Neural cell (in vitro differentiated cells): ENCODE measurements around the gene SARNP. TPM values are rescaled to one million over a fixed set of nuclear protein-coding genes. Genes with fewer than 3 reads are reported as not detected.

Experiments
- H2AFZ ChIP-seq: fragments of 200-600, 300-800 bp; sonication (generic), shearing (Covaris generic); 2 replicates; pipeline ENCODE4 v1.6.0; 2014; ENCODE audit warnings: low read depth, mild to moderate bottlenecking, antibody characterized with exemption, low read length, moderate library complexity
- H3F3A ChIP-seq: fragments of 200-600 bp; shearing (Covaris generic); 2 replicates; pipeline ENCODE4 v1.6.1; 2016; ENCODE audit warnings: mild to moderate bottlenecking, moderate library complexity, mixed read lengths, antibody characterized with exemption, low read length; ENCODE audit not compliant: insufficient read depth, poor library complexity, severe bottlenecking
- H3K27ac ChIP-seq: fragments of 200-600, 300-800 bp; sonication (generic), shearing (Covaris generic); 2 replicates; pipeline ENCODE4 v1.5.1; 2014; ENCODE audit warnings: mild to moderate bottlenecking, low read length, moderate library complexity
- H3K27me3 ChIP-seq: fragments of 300-800, 200-600 bp; sonication (generic), shearing (Covaris generic); 2 replicates; pipeline ENCODE4 v1.6.0; 2014; ENCODE audit warnings: mild to moderate bottlenecking, low read depth, low read length, moderate library complexity; ENCODE audit not compliant: insufficient read depth
- H3K36me3 ChIP-seq: fragments of 300-800, 200-600 bp; sonication (generic), shearing (Covaris generic); 2 replicates; pipeline ENCODE4 v1.5.1; 2014; ENCODE audit warnings: mild to moderate bottlenecking, antibody characterized with exemption, low read length, moderate library complexity; ENCODE audit not compliant: insufficient read depth
- H3K4me2 ChIP-seq: fragments of 300-800, 200-600 bp; sonication (generic), shearing (Covaris generic); 2 replicates; pipeline ENCODE4 v1.6.0; 2014; ENCODE audit warnings: mild to moderate bottlenecking, low read length
- H3K4me3 ChIP-seq: fragments of 300-800, 200-600 bp; sonication (generic), shearing (Covaris generic); 2 replicates; pipeline ENCODE4 v1.5.1; 2014; ENCODE audit warnings: mild to moderate bottlenecking, low read length, moderate library complexity
- H3K79me2 ChIP-seq: fragments of 200-600 bp; shearing (Covaris generic); replicated peaks from 2 replicates; pipeline ENCODE4 v1.6.0; 2014; ENCODE audit warnings: mild to moderate bottlenecking, low read length, moderate library complexity; ENCODE audit not compliant: insufficient read depth
- H3K9ac ChIP-seq: fragments of 300-800, 200-600 bp; sonication (generic), shearing (Covaris generic); 2 replicates; pipeline ENCODE4 v1.6.1; 2016; ENCODE audit warnings: mild to moderate bottlenecking, low read length, mixed read lengths
- H3K9me2 ChIP-seq: fragments of 200-600 bp; shearing (Covaris generic); 2 replicates; pipeline ENCODE4 v1.6.1; 2016; ENCODE audit warnings: mild to moderate bottlenecking, low read length, mixed read lengths; ENCODE audit not compliant: insufficient read depth
- H3K9me3 ChIP-seq: fragments of 200-600, 300-800 bp; sonication (generic), shearing (Covaris generic); 2 replicates; pipeline ENCODE4 v1.6.1; 2016; ENCODE audit warnings: mild to moderate bottlenecking, mixed run types, low read length, moderate library complexity, mixed read lengths
- H4K20me1 ChIP-seq: fragments of 200-600 bp; shearing (Covaris generic); 2 replicates; pipeline ENCODE4 v1.6.1; 2016; ENCODE audit warnings: mild to moderate bottlenecking, mixed run types; ENCODE audit not compliant: insufficient read depth
- CTCF ChIP-seq: fragments of 450-650 bp; IDR thresholded peaks from 2 replicates; pipeline ENCODE4 v1.5.1; 2014; ENCODE audit warnings: antibody characterized with exemption, mild to moderate bottlenecking, moderate library complexity; ENCODE audit not compliant: poor library complexity, severe bottlenecking
- EP300 ChIP-seq: fragments of 450-650 bp; conservative IDR thresholded peaks from 2 replicates; pipeline ENCODE4 v1.6.1; 2014; ENCODE audit warnings: antibody characterized with exemption, mild to moderate bottlenecking, moderate library complexity; ENCODE audit not compliant: poor library complexity, severe bottlenecking
- EZH2 ChIP-seq: fragments of 200-600, 300-800 bp; shearing (Covaris generic), sonication (generic); IDR thresholded peaks from 2 replicates; pipeline ENCODE4 v1.6.1; 2014; ENCODE audit warnings: antibody characterized with exemption, low read length, borderline replicate concordance, mild to moderate bottlenecking; ENCODE audit not compliant: insufficient read depth, poor library complexity, severe bottlenecking
- MXI1 ChIP-seq: fragments of 450-650 bp; conservative IDR thresholded peaks from 2 replicates; pipeline ENCODE4 v1.6.1; 2014; ENCODE audit warnings: antibody characterized with exemption, mild to moderate bottlenecking; ENCODE audit not compliant: poor library complexity, severe bottlenecking
- POLR2AphosphoS5 ChIP-seq: IDR thresholded peaks from 2 replicates; pipeline ENCODE4 v1.6.1; 2012
- RAD21 ChIP-seq: fragments of 450-650 bp; conservative IDR thresholded peaks from 2 replicates; pipeline ENCODE4 v1.6.1; 2014; ENCODE audit warnings: antibody characterized with exemption, mild to moderate bottlenecking, moderate library complexity
- REST ChIP-seq: IDR thresholded peaks from 2 replicates; pipeline ENCODE4 v1.6.1; 2012; ENCODE audit warnings: borderline replicate concordance
- SMC3 ChIP-seq: fragments of 450-650 bp; conservative IDR thresholded peaks from 2 replicates; pipeline ENCODE4 v1.6.1; 2014; ENCODE audit warnings: antibody characterized with exemption, mild to moderate bottlenecking, moderate library complexity; ENCODE audit not compliant: poor library complexity
- TAF1 ChIP-seq: IDR thresholded peaks from 2 replicates; pipeline ENCODE4 v1.6.1; 2012; ENCODE audit warnings: low read depth
- polyA plus RNA-seq: library from polyadenylated mRNA; depleted of rRNA; stranded (reverse); fragments of >200 nt; gene quantifications from 2 replicates; pipeline ENCODE4 v1.2.3, GENCODE V29; 2014

SARNP gene
- polyA plus RNA-seq, 1 donor from 2014 or later = 332 TPM

- H3F3A ChIP-seq = no peaks in the 10 kb centered on the region
- peak overlapping the region; percentile 65 for H3K4me2 ChIP-seq
- H2AFZ ChIP-seq = no peak overlapping the region
- no peaks in the 10 kb centered on the region for H3K27me3 ChIP-seq
- TF ChIP-seq POLR2AphosphoS5 = no peak
- no peak for TF ChIP-seq REST
- TF ChIP-seq TAF1 = no peak
- no peak for TF ChIP-seq EZH2
- no peak for TF ChIP-seq CTCF
- TF ChIP-seq SMC3 = no peak
- TF ChIP-seq RAD21 = no peak
- TF ChIP-seq EP300 = no peak
- no peak for TF ChIP-seq MXI1
- no peak overlapping the region for H3K27ac ChIP-seq
- no peaks in the 10 kb centered on the region for H3K9me2 ChIP-seq
- H3K9ac ChIP-seq = peak overlapping the region; percentile 83
- H3K4me3 ChIP-seq = peak overlapping the region; percentile 80
- H4K20me1 ChIP-seq = no peaks in the 10 kb centered on the region
- peaks cover 7% of the 10 kb centered on the region for H3K79me2 ChIP-seq
- H3K36me3 ChIP-seq = no peaks in the 10 kb centered on the region
- no peaks in the 10 kb centered on the region for H3K9me3 ChIP-seq
Observed at GRCh38 chr12:55717011-55718007, 100.2 kb downstream of the SARNP start.

- Histone ChIP-seq H4K20me1 (no peaks in the 10 kb centered on the region), H3K9me2 (no peaks in the 10 kb centered on the region), H3K9ac (peak overlapping the region; percentile 83), H3K27ac (no peak overlapping the region), H3K27me3 (no peaks in the 10 kb centered on the region), H3K9me3 (no peaks in the 10 kb centered on the region), H3K4me3 (peak overlapping the region; percentile 80), H2AFZ (peak overlapping the region; percentile 96), H3K36me3 (no peaks in the 10 kb centered on the region), H3F3A (no peaks in the 10 kb centered on the region), H3K79me2 (peaks cover 7% of the 10 kb centered on the region), H3K4me2 (peak overlapping the region; percentile 65)
- TF ChIP-seq EZH2 = no peak
Observed at GRCh38 chr12:55716582-55716957, 101.0 kb downstream of the SARNP start.
